Measurements from ENCODE around the gene PTPN5.

Gene PTPN5

GRCh38 chr11:18737642-18738041, 54.0 kb downstream of the PTPN5 start:
- no peak for DNase-seq

- DNase-seq, result no peak
Measured at GRCh38 chr11:18736590-18737148, 54.9 kb downstream of the PTPN5 start.

GRCh38 chr11:18733202-18733601, 58.4 kb downstream of the PTPN5 start:
- DNase-seq, result no peak

GRCh38 chr11:18731949-18732821, 59.4 kb downstream of the PTPN5 start:
- peak in 11 of 14 donors; percentile 4 to 53 (median 20) for DNase-seq

GRCh38 chr11:18731441-18731840, 60.2 kb downstream of the PTPN5 start:
- no peak for DNase-seq

- no peak for DNase-seq
Measured at GRCh38 chr11:18730020-18730419, 61.6 kb downstream of the PTPN5 start.

GRCh38 chr11:18729426-18729825, 62.2 kb downstream of the PTPN5 start:
- no peak for DNase-seq

GRCh38 chr11:18728658-18729057, 62.9 kb downstream of the PTPN5 start:
- no peak for DNase-seq

- peak in 2 of 14 donors; percentile 11 to 28 for DNase-seq
Measured at GRCh38 chr11:18727479-18728236, 63.9 kb downstream of the PTPN5 start.

GRCh38 chr11:18726040-18726439, 65.6 kb downstream of the PTPN5 start, which contains the start of gene IGSF22:
IGSF22 (minus strand) TSS chr11:18726188; CDS start chr11:18724236, 1,952 bp downstream.
- no peak for DNase-seq

- DNase-seq, result no peak
Measured at GRCh38 chr11:18723991-18724390, 67.6 kb downstream of the PTPN5 start.

GRCh38 chr11:18722293-18722637, 69.3 kb downstream of the PTPN5 start:
- no peak for DNase-seq

GRCh38 chr11:18721561-18722292, 69.9 kb downstream of the PTPN5 start:
- DNase-seq, result peak in 6 of 14 donors; percentile 28 to 63 (median 45)

GRCh38 chr11:18720808-18721560, 70.6 kb downstream of the PTPN5 start:
- peak in 11 of 14 donors; percentile 14 to 63 (median 33) for DNase-seq

GRCh38 chr11:18720091-18720807, 71.3 kb downstream of the PTPN5 start:
- peak in 1 of 14 donors; percentile 39 for DNase-seq

GRCh38 chr11:18715476-18715875, 76.1 kb downstream of the PTPN5 start:
- DNase-seq, result no peak

- no peak for DNase-seq
Measured at GRCh38 chr11:18714443-18714780, 77.2 kb downstream of the PTPN5 start.

- DNase-seq, result no peak
Measured at GRCh38 chr11:18713646-18714442, 77.8 kb downstream of the PTPN5 start.

- DNase-seq, result no peak
Measured at GRCh38 chr11:18710545-18710944, 81.1 kb downstream of the PTPN5 start.

- DNase-seq, result no peak
Measured at GRCh38 chr11:18709414-18709813, 82.2 kb downstream of the PTPN5 start.
